Transverse colon (tissue), 4 donors: ENCODE measurements around the gene NME4. TPM values are rescaled to one million over a fixed set of nuclear protein-coding genes. Genes with fewer than 3 reads are reported as not detected.

Experiments used
- DNase-seq: peaks from one replicate; pipeline ENCODE4 v3.0.0-alpha.2; 2019
- H3K27ac ChIP-seq, 4 donors: fragments of 200-600 bp; sonication (generic); 2 replicates each; pipeline ENCODE4 v1.5.1; 2016 to 2018; ENCODE audit warnings: inconsistent platforms in 4 of 4
- H3K27me3 ChIP-seq: fragments of 200-600 bp; sonication (generic); 2 replicates; pipeline ENCODE4 v1.5.1; 2017; ENCODE audit warnings: inconsistent platforms
- H3K36me3 ChIP-seq, 4 donors: fragments of 200-600 bp; sonication (generic); 2 replicates each; pipeline ENCODE4 v1.5.1; 2017 to 2019; ENCODE audit warnings: inconsistent platforms in 4 of 4
- H3K4me1 ChIP-seq, 4 donors: fragments of 200-600 bp; sonication (generic); 2 replicates each; pipeline ENCODE4 v1.5.1; 2017 to 2020; ENCODE audit warnings: inconsistent platforms in 4 of 4
- H3K4me3 ChIP-seq, 4 donors: fragments of 200-600 bp; sonication (generic); 1 replicate in 1 of 4; 2 replicates in 3 of 4; pipeline versions ENCODE4 v1.5.1 to v1.6.1; 2017 to 2019; ENCODE audit warnings: inconsistent platforms in 4 of 4
- H3K9me3 ChIP-seq, 2 donors: fragments of 200-600 bp; sonication (generic); 2 replicates each; pipeline ENCODE4 v1.5.1; 2017 to 2019; ENCODE audit warnings: inconsistent platforms in 2 of 2
- EP300 ChIP-seq: sonication (generic); formaldehyde crosslinking; IDR thresholded peaks from one replicate; pipeline ENCODE4 v1.6.1; 2017; ENCODE audit warnings: antibody characterized with exemption, low read depth
- POLR2A ChIP-seq: fragments of 450-650 bp; IDR thresholded peaks from one replicate; pipeline ENCODE4 v1.6.1; 2016; ENCODE audit warnings: antibody characterized with exemption, mild to moderate bottlenecking, moderate library complexity
- POLR2AphosphoS5 ChIP-seq, 3 donors: sonication (generic); formaldehyde crosslinking; IDR thresholded peaks; one replicate each; pipeline ENCODE4 v1.6.1; 2016; ENCODE audit warnings: antibody characterized with exemption in 3 of 3
- WGBS, 2 donors: methylation state at CpG; one replicate each; pipeline ENCODE4 v1.1.5; 2018; ENCODE audit warnings: low coverage in 1 of 2; 5-methylcytosine and 5-hydroxymethylcytosine counted together
- in situ Hi-C, 4 donors: fragments of 200-750 bp; cut with MboI; loops; one replicate each; pipeline versions ENCODE4 v1.15.0 to v1.15.1; 2017; ENCODE audit warnings: low sequenced_read_pairs in 3 of 4, low pct_ligation_motif_present in 1 of 4, low pct_unique_long_range_greater_than_20kb in 1 of 4
- intact Hi-C: fragments of 100-400 bp; cut with DNase I; formaldehyde crosslinking; loops from one replicate; pipeline ENCODE4 v1.15.1; 2023; ENCODE audit warnings: low total_unique reads
- total RNA-seq, 4 donors: library from RNA; depleted of rRNA; stranded (reverse); fragments of >200 nt; gene quantifications; one replicate each; pipeline ENCODE4 v1.1.0, GENCODE V29; 2016
- TF ChIP-seq, protein P1 (sequence below), 5 experiments: fragments of 200-600 bp in 3 of 5; fragments of 450-650 bp in 2 of 5; sonication (generic) in 3 of 5; IDR thresholded peaks; 1 replicate in 2 of 5; 2 replicates in 3 of 5; pipeline ENCODE4 v1.5.1; 2016 to 2017; ENCODE audit warnings: antibody characterized with exemption in 5 of 5, inconsistent platforms in 3 of 5, mild to moderate bottlenecking in 2 of 5, moderate library complexity in 1 of 5

The NME4 gene
- total RNA-seq, 4 donors from 2014 or later: 37.5 to 82.3 (median 58.1) TPM

- DNase-seq: no peak
- H3K9me3 ChIP-seq: no peaks in the 10 kb centered on the region
- no peaks in the 10 kb centered on the region for H3K27me3 ChIP-seq
- H3K36me3 ChIP-seq: peaks cover 0 to 9% (median 4%) of the 10 kb centered on the region in 4 donors
- intact Hi-C loops: no loop called here
- peaks cover 12 to 23% (median 18%) of the 10 kb centered on the region in 4 donors for H3K4me1 ChIP-seq
- 40 to 89% methylated on average over 1 to 44 of the region's 44 CpGs for WGBS, 2 donors
- in situ Hi-C loops: no loop called here
- H3K4me3 ChIP-seq: no peak overlapping the region
- TF ChIP-seq POLR2AphosphoS5 (IDR thresholded peaks at IDR 0.05): no peak
- TF ChIP-seq, protein P1, sequence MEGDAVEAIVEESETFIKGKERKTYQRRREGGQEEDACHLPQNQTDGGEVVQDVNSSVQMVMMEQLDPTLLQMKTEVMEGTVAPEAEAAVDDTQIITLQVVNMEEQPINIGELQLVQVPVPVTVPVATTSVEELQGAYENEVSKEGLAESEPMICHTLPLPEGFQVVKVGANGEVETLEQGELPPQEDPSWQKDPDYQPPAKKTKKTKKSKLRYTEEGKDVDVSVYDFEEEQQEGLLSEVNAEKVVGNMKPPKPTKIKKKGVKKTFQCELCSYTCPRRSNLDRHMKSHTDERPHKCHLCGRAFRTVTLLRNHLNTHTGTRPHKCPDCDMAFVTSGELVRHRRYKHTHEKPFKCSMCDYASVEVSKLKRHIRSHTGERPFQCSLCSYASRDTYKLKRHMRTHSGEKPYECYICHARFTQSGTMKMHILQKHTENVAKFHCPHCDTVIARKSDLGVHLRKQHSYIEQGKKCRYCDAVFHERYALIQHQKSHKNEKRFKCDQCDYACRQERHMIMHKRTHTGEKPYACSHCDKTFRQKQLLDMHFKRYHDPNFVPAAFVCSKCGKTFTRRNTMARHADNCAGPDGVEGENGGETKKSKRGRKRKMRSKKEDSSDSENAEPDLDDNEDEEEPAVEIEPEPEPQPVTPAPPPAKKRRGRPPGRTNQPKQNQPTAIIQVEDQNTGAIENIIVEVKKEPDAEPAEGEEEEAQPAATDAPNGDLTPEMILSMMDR (IDR thresholded peaks at IDR 0.05): no peak
- TF ChIP-seq POLR2A: no peak
- TF ChIP-seq EP300: no peak
- no peak overlapping the region for H3K27ac ChIP-seq
These were observed 23.0 kb upstream of the NME4 start for GRCh38 chr16:373848-374615.

DNA sequence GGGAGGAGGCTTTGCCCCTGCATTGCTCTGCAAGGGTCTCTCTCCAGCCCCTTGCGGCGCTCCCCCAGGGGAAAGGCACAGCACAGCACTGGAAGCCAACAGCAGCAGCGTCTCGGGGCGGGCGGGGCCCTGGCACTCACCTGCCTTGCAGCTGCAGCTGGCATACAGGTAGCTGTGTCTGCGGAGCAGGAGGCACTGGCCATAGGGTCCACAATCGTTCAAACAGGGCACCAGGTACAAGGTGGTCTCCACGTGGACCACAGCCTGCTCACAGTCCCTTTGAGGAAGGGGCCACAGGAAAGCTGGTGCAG is 22.4 kb upstream of the NME4 start:
- no peaks in the 10 kb centered on the region for H3K27me3 ChIP-seq
- TF ChIP-seq EP300: no peak
- TF ChIP-seq, protein P1 (IDR thresholded peaks at IDR 0.05): no peak
- no peak for TF ChIP-seq POLR2AphosphoS5 (IDR thresholded peaks at IDR 0.05)
- TF ChIP-seq POLR2A: no peak
- H3K27ac ChIP-seq: no peak overlapping the region
- intact Hi-C loops (no loop called here), in situ Hi-C loops (no loop called here)
- no peaks in the 10 kb centered on the region for H3K9me3 ChIP-seq
- no peak for DNase-seq
- H3K4me1 ChIP-seq: peaks cover 14 to 26% (median 21%) of the 10 kb centered on the region in 4 donors
- 94% methylated on average over 9 of the region's 9 CpGs; no CpG with 5 or more reads in 1 of the 2 donors for WGBS, 2 donors
- no peak overlapping the region for H3K4me3 ChIP-seq
- H3K36me3 ChIP-seq: peaks cover 0 to 9% (median 4%) of the 10 kb centered on the region in 4 donors

GRCh38 chr16:375212-375611 is 21.8 kb upstream of the NME4 start:
- intact Hi-C loops (no loop called here), in situ Hi-C loops (no loop called here)
- Histone ChIP-seq H3K4me3 (no peak overlapping the region), H3K9me3 (no peaks in the 10 kb centered on the region), H3K4me1 (peaks cover 15 to 27% (median 22%) of the 10 kb centered on the region in 4 donors), H3K36me3 (peaks cover 0 to 9% (median 4%) of the 10 kb centered on the region in 4 donors), H3K27me3 (no peaks in the 10 kb centered on the region), H3K27ac (no peak overlapping the region)
- 96 to 100% methylated on average over 4 to 22 of the region's 23 CpGs for WGBS, 2 donors
- no peak for DNase-seq
- TF ChIP-seq, protein P1 (IDR thresholded peaks at IDR 0.05): no peak
- TF ChIP-seq POLR2AphosphoS5 (IDR thresholded peaks at IDR 0.05): no peak
- no peak for TF ChIP-seq POLR2A
- no peak for TF ChIP-seq EP300

DNA sequence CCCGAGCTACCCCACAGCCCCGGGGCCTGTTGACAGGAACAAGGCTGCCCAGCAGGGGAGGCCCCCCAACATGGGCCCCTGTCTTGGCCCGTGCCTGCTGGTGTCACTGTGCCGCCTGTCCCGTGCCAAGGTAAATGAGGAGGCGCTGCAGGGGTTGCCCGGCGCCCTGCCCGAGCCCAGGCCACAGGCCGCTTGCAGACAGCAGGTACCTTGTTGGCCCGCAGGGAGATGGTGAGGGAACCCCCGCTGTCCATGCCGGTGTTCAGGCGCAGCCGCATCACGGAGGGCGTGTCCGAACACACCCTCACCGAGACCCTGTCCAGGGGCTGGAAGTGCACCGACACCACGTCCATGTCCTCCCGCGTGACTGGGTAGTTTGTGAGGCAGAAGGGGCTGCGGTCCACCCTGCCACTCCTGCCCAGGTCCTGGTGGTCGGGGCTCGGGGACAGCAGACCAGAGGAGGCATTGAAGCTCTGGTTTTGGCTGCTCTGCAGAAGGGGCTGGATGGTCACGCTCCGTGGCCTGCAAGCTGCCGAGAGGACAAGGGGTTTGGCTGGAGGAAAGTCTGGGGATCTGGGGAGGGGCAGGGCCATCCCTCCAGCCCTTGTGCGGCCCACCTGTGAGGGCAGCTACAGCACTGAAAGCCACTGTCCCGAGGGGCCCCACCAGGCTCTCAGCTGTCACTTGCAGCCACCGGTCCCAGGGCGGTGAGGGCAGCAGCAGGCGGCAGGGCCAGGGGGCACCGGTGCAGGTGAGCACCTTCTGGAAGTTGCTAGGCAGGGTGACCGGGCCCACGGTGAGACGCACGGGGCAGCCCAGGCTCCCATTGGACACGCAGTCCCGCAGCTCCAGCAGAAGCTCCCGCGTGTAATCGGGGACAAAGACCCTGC is 20.8 kb upstream of the NME4 start:
- intact Hi-C loops (no loop called here), in situ Hi-C loops (no loop called here)
- no peak overlapping the region for H3K27ac ChIP-seq
- DNase-seq: no peak
- no peaks in the 10 kb centered on the region for H3K9me3 ChIP-seq
- no peak for TF ChIP-seq POLR2AphosphoS5 (IDR thresholded peaks at IDR 0.05)
- no peak for TF ChIP-seq EP300
- no peak for TF ChIP-seq POLR2A
- TF ChIP-seq, protein P1 (IDR thresholded peaks at IDR 0.05): no peak
- H3K36me3 ChIP-seq: peaks cover 0 to 9% (median 4%) of the 10 kb centered on the region in 4 donors
- no peak overlapping the region for H3K4me3 ChIP-seq
- 97% methylated on average over 25 of the region's 44 CpGs; no CpG with 5 or more reads in 1 of the 2 donors for WGBS, 2 donors
- peaks cover 12 to 27% (median 24%) of the 10 kb centered on the region in 4 donors for H3K4me1 ChIP-seq
- H3K27me3 ChIP-seq: no peaks in the 10 kb centered on the region
